Liver (tissue), 3 donors: ENCODE data around the gene SEMA4G.

Experiments
- ATF3 ChIP-seq: IDR thresholded peaks from 2 replicates; pipeline ENCODE4 v1.6.1; 2016; ENCODE audit warnings: antibody characterized with exemption
- CTCF ChIP-seq: fragments of 150-350 bp; IDR thresholded peaks from 2 replicates; pipeline ENCODE4 v1.5.1; 2017; ENCODE audit warnings: improper control_type of control experiment, low read depth, low read length; ENCODE audit not compliant: missing input control
- EGR1 ChIP-seq, 2 donors: IDR thresholded peaks; 2 replicates each; pipeline ENCODE4 v1.6.1; 2016 to 2018; ENCODE audit warnings: antibody characterized with exemption in 2 of 2, low read depth in 2 of 2
- GABPA ChIP-seq, 2 donors: IDR thresholded peaks in 1 of 2; conservative IDR thresholded peaks in 1 of 2; 2 replicates each; pipeline ENCODE4 v1.6.1; 2016; ENCODE audit warnings: antibody characterized with exemption in 2 of 2, mild to moderate bottlenecking in 1 of 2, moderate library complexity in 1 of 2
- HNF4A ChIP-seq, 2 donors: conservative IDR thresholded peaks; 2 replicates each; pipeline ENCODE4 v1.6.1; 2016; ENCODE audit warnings: antibody characterized with exemption in 2 of 2, mild to moderate bottlenecking in 2 of 2
- RAD21 ChIP-seq, 2 donors: IDR thresholded peaks; 2 replicates each; pipeline ENCODE4 v1.6.1; 2016; ENCODE audit warnings: antibody characterized with exemption in 2 of 2, mild to moderate bottlenecking in 2 of 2
- REST ChIP-seq: IDR thresholded peaks from 2 replicates; pipeline ENCODE4 v1.6.1; 2016; ENCODE audit warnings: antibody characterized with exemption, mild to moderate bottlenecking
- RXRA ChIP-seq, 2 donors: IDR thresholded peaks; 2 replicates each; pipeline ENCODE4 v1.6.1; 2017 to 2018; ENCODE audit warnings: antibody characterized with exemption in 2 of 2, mild to moderate bottlenecking in 1 of 2
- SP1 ChIP-seq: IDR thresholded peaks from 2 replicates; pipeline ENCODE4 v1.6.1; 2018; ENCODE audit warnings: antibody characterized with exemption, mild to moderate bottlenecking
- TAF1 ChIP-seq: conservative IDR thresholded peaks from 2 replicates; pipeline ENCODE4 v1.6.1; 2016; ENCODE audit warnings: antibody characterized with exemption, mild to moderate bottlenecking
- YY1 ChIP-seq: IDR thresholded peaks from 2 replicates; pipeline ENCODE4 v1.6.1; 2016; ENCODE audit warnings: antibody characterized with exemption, mild to moderate bottlenecking
- TF ChIP-seq, protein P1 (sequence below): IDR thresholded peaks from 2 replicates; pipeline ENCODE4 v1.6.1; 2016; ENCODE audit warnings: antibody characterized with exemption
- TF ChIP-seq, protein P2 (sequence below): IDR thresholded peaks from 2 replicates; pipeline ENCODE4 v1.6.1; 2016; ENCODE audit warnings: antibody characterized with exemption
- donor health status: healthy.
- donor health status: healthy.

DNA sequence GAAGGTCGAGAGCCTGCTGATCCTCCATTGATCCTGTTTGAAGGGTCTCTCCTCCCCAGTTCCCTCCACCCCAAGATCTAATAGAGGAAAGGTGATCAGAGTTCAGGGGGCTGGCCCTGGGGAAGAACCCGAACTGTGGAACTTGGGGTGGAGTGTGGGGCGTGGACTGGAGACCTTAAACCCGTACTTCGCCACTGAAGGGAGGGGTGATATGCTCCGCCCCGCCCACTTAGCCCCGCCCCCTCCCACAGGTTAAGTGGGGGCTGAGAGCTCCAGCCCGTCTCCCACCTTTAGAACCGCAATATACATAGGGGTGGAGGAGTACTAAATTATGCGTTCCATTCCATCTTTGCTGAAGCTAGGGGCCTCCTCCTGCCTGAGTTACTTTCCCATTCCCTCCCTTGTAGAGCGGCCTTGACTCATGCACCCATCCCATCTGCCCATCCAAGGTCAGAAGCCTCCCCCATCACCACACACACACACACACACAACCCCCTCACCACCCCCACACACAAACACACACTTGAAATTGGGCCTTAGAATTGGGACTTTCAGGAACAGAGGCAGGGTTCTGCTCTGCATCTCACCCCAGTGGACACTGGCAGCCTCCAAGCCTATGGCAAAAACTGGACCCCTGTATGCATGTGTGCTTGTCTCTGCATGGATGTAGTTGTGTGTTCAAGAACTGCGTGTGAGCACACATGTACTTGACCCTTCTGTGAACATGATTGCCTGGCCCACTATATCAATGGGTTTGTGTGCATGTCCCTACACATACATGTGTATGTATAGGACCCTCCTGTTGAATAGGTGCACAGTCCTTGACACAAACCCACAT, 991 bp downstream of the SEMA4G start:
- TF ChIP-seq CTCF = no peak
- no peak for TF ChIP-seq ATF3
- TF ChIP-seq REST = no peak
- no peak for TF ChIP-seq TAF1
- peak; percentile 86 to 87 for TF ChIP-seq RXRA (IDR thresholded peaks at IDR 0.05)
- TF ChIP-seq RAD21 (IDR thresholded peaks at IDR 0.05) = no peak
- TF ChIP-seq, protein P1, sequence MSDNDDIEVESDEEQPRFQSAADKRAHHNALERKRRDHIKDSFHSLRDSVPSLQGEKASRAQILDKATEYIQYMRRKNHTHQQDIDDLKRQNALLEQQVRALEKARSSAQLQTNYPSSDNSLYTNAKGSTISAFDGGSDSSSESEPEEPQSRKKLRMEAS = no peak
- TF ChIP-seq YY1 = no peak
- peak; percentile 91 to 94 for TF ChIP-seq HNF4A (conservative IDR thresholded peaks at IDR 0.05)
- no peak for TF ChIP-seq EGR1 (IDR thresholded peaks at IDR 0.05; ENCODE audit: low read depth in 2 of 2)
- TF ChIP-seq, protein P2, sequence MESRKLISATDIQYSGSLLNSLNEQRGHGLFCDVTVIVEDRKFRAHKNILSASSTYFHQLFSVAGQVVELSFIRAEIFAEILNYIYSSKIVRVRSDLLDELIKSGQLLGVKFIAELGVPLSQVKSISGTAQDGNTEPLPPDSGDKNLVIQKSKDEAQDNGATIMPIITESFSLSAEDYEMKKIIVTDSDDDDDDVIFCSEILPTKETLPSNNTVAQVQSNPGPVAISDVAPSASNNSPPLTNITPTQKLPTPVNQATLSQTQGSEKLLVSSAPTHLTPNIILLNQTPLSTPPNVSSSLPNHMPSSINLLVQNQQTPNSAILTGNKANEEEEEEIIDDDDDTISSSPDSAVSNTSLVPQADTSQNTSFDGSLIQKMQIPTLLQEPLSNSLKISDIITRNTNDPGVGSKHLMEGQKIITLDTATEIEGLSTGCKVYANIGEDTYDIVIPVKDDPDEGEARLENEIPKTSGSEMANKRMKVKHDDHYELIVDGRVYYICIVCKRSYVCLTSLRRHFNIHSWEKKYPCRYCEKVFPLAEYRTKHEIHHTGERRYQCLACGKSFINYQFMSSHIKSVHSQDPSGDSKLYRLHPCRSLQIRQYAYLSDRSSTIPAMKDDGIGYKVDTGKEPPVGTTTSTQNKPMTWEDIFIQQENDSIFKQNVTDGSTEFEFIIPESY = no peak
- no peak for TF ChIP-seq GABPA (IDR thresholded peaks at IDR 0.05 in 1 of 2, conservative IDR thresholded peaks at IDR 0.05 in 1 of 2)
- TF ChIP-seq SP1 = peak; percentile 60
